Measurements from ENCODE around the gene BMP8B. TPM values are rescaled to one million over a fixed set of nuclear protein-coding genes. Genes with fewer than 3 reads are reported as not detected.

The BMP8B gene
- total RNA-seq, 3 donors from 2014 or later (not counting 1 experiment from before 2014, with no cell fraction given): 2.8 to 4.3 (median 3.6) TPM

DNA sequence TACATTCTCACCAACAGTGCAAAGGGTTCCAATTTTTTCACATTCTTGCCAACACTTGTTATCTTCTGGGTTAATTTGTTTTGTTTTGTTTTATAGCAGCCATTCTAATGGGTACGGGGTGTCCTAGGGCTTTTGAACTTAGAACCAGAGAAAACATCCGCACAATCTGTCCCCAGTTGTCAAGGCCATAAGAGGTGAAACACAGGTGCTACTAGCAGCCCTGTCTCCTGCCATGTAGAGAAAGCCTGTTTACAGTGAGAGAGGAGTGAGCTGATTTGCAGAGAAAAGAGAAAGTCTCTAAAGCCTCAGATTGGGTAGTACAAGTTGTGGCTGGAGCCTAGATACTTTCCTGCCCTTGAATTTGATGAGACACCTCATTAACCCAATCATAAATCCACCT, 46.4 kb upstream of the BMP8B start:
- DNase-seq (no peak), ATAC-seq (no peak)
- H3K4me3 ChIP-seq (ENCODE audit: low read length): no peak overlapping the region
- Mint-ChIP-seq H3K27me3 (ENCODE audit: low read depth in 2 of 2) (peaks cover 5 to 7% of the 10 kb centered on the region in 2 donors), H3K27ac (no peak overlapping the region), H3K36me3 (no peaks in the 10 kb centered on the region), H3K4me1 (peaks cover 0 to under 1% of the 10 kb centered on the region in 2 donors), H3K9me3 (no peaks in the 10 kb centered on the region), H3K4me3 (no peak overlapping the region)
- H3K27ac ChIP-seq (ENCODE audit: low read length): no peak overlapping the region
- H3K36me3 ChIP-seq (ENCODE audit: control insufficient read depth, insufficient read depth, low read length): peaks cover 12% of the 10 kb centered on the region
- no peaks in the 10 kb centered on the region for H3K9me3 ChIP-seq (ENCODE audit: control insufficient read depth, insufficient read depth, low read length)
- H3K4me1 ChIP-seq (ENCODE audit: control insufficient read depth, insufficient read depth, low read length): peaks cover 6% of the 10 kb centered on the region
- intact Hi-C loops (cut with micrococcal nuclease): no loop called here
- 100% methylated on average over 2 of the region's 2 CpGs for WGBS (ENCODE audit: insufficient coverage)
- no peaks in the 10 kb centered on the region for H3K27me3 ChIP-seq (ENCODE audit: control insufficient read depth, insufficient read depth, low read length)
- TF ChIP-seq, protein P1, sequence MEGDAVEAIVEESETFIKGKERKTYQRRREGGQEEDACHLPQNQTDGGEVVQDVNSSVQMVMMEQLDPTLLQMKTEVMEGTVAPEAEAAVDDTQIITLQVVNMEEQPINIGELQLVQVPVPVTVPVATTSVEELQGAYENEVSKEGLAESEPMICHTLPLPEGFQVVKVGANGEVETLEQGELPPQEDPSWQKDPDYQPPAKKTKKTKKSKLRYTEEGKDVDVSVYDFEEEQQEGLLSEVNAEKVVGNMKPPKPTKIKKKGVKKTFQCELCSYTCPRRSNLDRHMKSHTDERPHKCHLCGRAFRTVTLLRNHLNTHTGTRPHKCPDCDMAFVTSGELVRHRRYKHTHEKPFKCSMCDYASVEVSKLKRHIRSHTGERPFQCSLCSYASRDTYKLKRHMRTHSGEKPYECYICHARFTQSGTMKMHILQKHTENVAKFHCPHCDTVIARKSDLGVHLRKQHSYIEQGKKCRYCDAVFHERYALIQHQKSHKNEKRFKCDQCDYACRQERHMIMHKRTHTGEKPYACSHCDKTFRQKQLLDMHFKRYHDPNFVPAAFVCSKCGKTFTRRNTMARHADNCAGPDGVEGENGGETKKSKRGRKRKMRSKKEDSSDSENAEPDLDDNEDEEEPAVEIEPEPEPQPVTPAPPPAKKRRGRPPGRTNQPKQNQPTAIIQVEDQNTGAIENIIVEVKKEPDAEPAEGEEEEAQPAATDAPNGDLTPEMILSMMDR (IDR thresholded peaks at IDR 0.05): no peak

DNA sequence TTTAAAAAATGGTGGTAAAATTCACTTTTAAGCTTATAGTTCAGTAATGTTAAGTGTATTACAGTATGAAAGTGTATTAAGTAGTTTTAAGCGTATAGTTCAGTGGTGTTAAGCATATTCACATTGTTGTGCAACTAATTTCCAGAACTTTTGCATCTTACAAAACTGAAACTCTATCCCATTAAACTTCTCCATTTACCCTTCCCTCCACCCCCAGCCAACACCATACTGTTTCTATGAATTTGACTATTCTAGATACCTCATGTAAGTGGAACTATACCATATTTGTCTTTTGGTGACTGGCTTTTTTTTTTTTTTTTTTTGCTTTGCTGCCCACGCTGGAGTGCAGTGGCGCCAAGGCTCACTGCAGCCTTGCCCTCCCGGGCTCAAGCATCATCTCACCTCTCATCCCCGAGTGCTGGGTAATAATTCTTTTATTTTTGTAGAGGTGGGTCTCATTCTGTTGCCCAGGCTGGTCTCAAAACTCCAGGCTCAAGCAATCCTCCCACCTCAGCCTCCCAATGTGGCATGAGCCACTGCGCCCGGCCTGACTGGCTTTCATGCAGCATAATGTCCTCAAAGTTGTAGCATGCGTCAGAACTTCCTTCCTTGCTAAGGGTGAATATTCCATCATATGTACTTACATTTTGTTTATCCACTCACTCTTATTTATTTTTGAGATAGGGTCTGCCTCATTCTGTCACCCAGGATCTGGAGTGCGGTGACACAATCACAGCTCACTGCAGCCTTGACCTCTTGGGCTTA, 45.1 kb upstream of the BMP8B start:
- Histone ChIP-seq H3K4me1 (ENCODE audit: control insufficient read depth, insufficient read depth, low read length) (peaks cover 6% of the 10 kb centered on the region), H3K4me3 (ENCODE audit: low read length) (no peak overlapping the region), H3K9me3 (ENCODE audit: control insufficient read depth, insufficient read depth, low read length) (no peaks in the 10 kb centered on the region), H3K27me3 (ENCODE audit: control insufficient read depth, insufficient read depth, low read length) (no peaks in the 10 kb centered on the region), H3K27ac (ENCODE audit: low read length) (no peak overlapping the region), H3K36me3 (ENCODE audit: control insufficient read depth, insufficient read depth, low read length) (peaks cover 9% of the 10 kb centered on the region)
- intact Hi-C loops (cut with micrococcal nuclease): no loop called here
- Mint-ChIP-seq H3K4me3 (no peak overlapping the region), H3K27ac (no peak overlapping the region), H3K36me3 (no peaks in the 10 kb centered on the region), H3K9me3 (no peaks in the 10 kb centered on the region), H3K27me3 (ENCODE audit: low read depth in 2 of 2) (peaks cover 10 to 18% of the 10 kb centered on the region in 2 donors), H3K4me1 (peaks cover 0 to 4% of the 10 kb centered on the region in 2 donors)
- no peak for DNase-seq
- WGBS (ENCODE audit: insufficient coverage): 97% methylated on average over 4 of the region's 9 CpGs
- no peak for ATAC-seq
- TF ChIP-seq, protein P1 (IDR thresholded peaks at IDR 0.05): no peak

DNA sequence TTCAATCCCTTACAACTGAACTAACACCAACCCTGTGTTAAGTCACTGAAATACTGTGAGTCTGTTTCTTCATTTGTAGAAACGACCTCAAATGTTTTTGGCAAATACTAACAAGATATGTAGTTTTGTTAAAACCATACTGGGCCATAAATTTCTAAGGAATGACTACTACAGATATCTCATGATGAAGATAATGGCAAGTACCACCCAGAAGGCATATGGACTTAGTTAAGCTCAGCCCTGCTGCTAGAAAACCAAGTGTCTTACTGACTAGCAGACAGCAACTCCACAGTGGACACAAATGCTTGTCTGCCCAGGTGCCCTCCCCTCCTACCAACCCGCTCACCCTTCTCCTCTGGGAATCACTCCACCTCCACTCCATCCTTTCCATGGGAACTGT, 44.5 kb upstream of the BMP8B start:
- Mint-ChIP-seq H3K9me3 (no peaks in the 10 kb centered on the region), H3K4me1 (peaks cover 0 to 4% of the 10 kb centered on the region in 2 donors), H3K36me3 (no peaks in the 10 kb centered on the region), H3K27ac (no peak overlapping the region), H3K4me3 (no peak overlapping the region), H3K27me3 (ENCODE audit: low read depth in 2 of 2) (peaks cover 13 to 23% of the 10 kb centered on the region in 2 donors)
- WGBS (ENCODE audit: insufficient coverage): 97% methylated on average over 1 of the region's 2 CpGs
- no peak overlapping the region for H3K4me3 ChIP-seq (ENCODE audit: low read length)
- intact Hi-C loops (cut with micrococcal nuclease): no loop called here
- no peak overlapping the region for H3K27ac ChIP-seq (ENCODE audit: low read length)
- peaks cover 6% of the 10 kb centered on the region for H3K4me1 ChIP-seq (ENCODE audit: control insufficient read depth, insufficient read depth, low read length)
- H3K36me3 ChIP-seq (ENCODE audit: control insufficient read depth, insufficient read depth, low read length): peaks cover 4% of the 10 kb centered on the region
- no peaks in the 10 kb centered on the region for H3K9me3 ChIP-seq (ENCODE audit: control insufficient read depth, insufficient read depth, low read length)
- no peak for ATAC-seq
- DNase-seq: no peak
- no peaks in the 10 kb centered on the region for H3K27me3 ChIP-seq (ENCODE audit: control insufficient read depth, insufficient read depth, low read length)
- TF ChIP-seq, protein P1 (IDR thresholded peaks at IDR 0.05): no peak

DNA sequence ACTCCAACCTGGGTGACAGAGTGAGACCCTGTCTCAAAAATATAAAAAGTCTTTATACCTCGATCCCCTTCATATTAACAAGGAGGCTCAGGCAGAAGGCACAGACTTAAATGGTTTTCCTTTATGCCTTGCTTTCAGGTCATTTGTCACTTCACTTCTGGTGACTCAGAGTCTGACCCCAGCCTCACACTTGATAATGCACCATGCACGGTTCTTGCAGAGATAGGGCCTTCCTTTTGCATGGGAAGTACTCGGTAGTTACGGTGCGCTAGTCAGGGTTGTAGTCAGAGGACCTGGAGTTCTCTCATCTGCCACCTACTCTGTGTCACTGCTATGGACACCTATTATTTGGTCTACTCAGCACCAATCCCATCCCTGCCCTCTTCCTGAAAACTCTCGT, 43.6 kb upstream of the BMP8B start:
- peaks cover 13 to 23% of the 10 kb centered on the region in 2 donors for H3K27me3 Mint-ChIP-seq (ENCODE audit: low read depth in 2 of 2)
- intact Hi-C loops (cut with micrococcal nuclease): no loop called here
- TF ChIP-seq, protein P1 (IDR thresholded peaks at IDR 0.05): no peak
- H3K9me3 ChIP-seq (ENCODE audit: control insufficient read depth, insufficient read depth, low read length): no peaks in the 10 kb centered on the region
- H3K4me1 Mint-ChIP-seq: peaks cover 0 to 4% of the 10 kb centered on the region in 2 donors
- no peak overlapping the region for H3K4me3 Mint-ChIP-seq
- no peaks in the 10 kb centered on the region for H3K9me3 Mint-ChIP-seq
- no peak for ATAC-seq
- no peaks in the 10 kb centered on the region for H3K36me3 Mint-ChIP-seq
- H3K27me3 ChIP-seq (ENCODE audit: control insufficient read depth, insufficient read depth, low read length): no peaks in the 10 kb centered on the region
- no peak overlapping the region for H3K27ac ChIP-seq (ENCODE audit: low read length)
- 75% methylated on average over 6 of the region's 6 CpGs for WGBS (ENCODE audit: insufficient coverage)
- peaks cover 6% of the 10 kb centered on the region for H3K4me1 ChIP-seq (ENCODE audit: control insufficient read depth, insufficient read depth, low read length)
- H3K4me3 ChIP-seq (ENCODE audit: low read length): no peak overlapping the region
- no peak overlapping the region for H3K27ac Mint-ChIP-seq
- no peaks in the 10 kb centered on the region for H3K36me3 ChIP-seq (ENCODE audit: control insufficient read depth, insufficient read depth, low read length)
- no peak for DNase-seq

Measured in natural killer cell (primary cell).